Measurements from ENCODE around the gene ABCD1.

DNA sequence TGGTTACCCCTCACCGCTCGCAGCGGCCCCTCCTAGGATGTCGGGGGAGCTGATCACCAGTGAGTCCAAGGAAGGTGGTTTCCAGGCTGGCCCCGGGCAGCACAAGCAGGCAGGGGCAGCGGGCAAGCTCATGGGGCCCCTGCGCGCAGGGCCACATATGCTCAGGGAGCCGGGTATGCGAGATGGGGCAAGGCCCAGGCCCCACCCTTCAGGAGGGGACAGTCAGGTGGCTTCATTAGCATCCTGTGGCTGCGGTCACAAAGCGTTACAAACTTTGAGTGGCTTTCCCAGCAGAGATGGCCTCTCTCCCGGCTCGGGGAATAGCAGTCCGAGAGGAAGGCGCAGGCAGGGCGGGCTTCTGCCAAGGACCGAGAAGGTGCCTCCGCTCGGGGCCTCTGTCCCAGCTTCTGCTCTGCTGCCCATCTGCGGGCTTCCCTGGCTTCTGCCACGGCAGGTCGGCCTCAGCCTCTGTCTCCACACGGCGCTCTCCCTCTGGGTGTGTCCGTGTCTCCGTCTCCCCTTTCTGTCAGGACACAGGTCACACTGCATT, 13.5 kb downstream of the ABCD1 start:
- TF ChIP-seq, protein P1, sequence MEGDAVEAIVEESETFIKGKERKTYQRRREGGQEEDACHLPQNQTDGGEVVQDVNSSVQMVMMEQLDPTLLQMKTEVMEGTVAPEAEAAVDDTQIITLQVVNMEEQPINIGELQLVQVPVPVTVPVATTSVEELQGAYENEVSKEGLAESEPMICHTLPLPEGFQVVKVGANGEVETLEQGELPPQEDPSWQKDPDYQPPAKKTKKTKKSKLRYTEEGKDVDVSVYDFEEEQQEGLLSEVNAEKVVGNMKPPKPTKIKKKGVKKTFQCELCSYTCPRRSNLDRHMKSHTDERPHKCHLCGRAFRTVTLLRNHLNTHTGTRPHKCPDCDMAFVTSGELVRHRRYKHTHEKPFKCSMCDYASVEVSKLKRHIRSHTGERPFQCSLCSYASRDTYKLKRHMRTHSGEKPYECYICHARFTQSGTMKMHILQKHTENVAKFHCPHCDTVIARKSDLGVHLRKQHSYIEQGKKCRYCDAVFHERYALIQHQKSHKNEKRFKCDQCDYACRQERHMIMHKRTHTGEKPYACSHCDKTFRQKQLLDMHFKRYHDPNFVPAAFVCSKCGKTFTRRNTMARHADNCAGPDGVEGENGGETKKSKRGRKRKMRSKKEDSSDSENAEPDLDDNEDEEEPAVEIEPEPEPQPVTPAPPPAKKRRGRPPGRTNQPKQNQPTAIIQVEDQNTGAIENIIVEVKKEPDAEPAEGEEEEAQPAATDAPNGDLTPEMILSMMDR (IDR thresholded peaks at IDR 0.05): no peak
- TF ChIP-seq ESRRA (IDR thresholded peaks at IDR 0.05; ENCODE audit: borderline replicate concordance, low read length) (no peak), CHD2 (IDR thresholded peaks at IDR 0.05; ENCODE audit: low read length, partially characterized antibody) (no peak), CEBPB (IDR thresholded peaks at IDR 0.05) (no peak), JUNB (IDR thresholded peaks at IDR 0.05) (no peak)
- TF ChIP-seq, protein P2, sequence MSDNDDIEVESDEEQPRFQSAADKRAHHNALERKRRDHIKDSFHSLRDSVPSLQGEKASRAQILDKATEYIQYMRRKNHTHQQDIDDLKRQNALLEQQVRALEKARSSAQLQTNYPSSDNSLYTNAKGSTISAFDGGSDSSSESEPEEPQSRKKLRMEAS (IDR thresholded peaks at IDR 0.05): no peak

Data from A549 (cell line).